ENCODE data around the gene MRPL50. TPM values are rescaled to one million over a fixed set of nuclear protein-coding genes. Genes with fewer than 3 reads are reported as not detected.

Gene MRPL50
- total RNA-seq, 4 donors from 2014 or later = 3.4 to 16.1 (median 9.5) TPM

GRCh38 chr9:101371813-101372212, 26.6 kb downstream of the MRPL50 start:
- no peaks in the 10 kb centered on the region for H3K4me1 ChIP-seq
- no peak for DNase-seq
- peaks cover 0 to 3% of the 10 kb centered on the region in 2 donors for H3K9me3 ChIP-seq
- no peaks in the 10 kb centered on the region for H3K27me3 ChIP-seq
- intact Hi-C loops (cut with DNase I; ENCODE audit: low total_unique reads) = no loop called here
- WGBS, 2 donors (ENCODE audit: low coverage in 1 of 2) = 93 to 95% methylated on average over 3 of the region's 3 CpGs
- H3K4me3 ChIP-seq = no peak overlapping the region
- H3K36me3 ChIP-seq = no peaks in the 10 kb centered on the region
- TF ChIP-seq POLR2AphosphoS5 (IDR thresholded peaks at IDR 0.05) (no peak), POLR2A (IDR thresholded peaks at IDR 0.05) (no peak), EP300 (IDR thresholded peaks at IDR 0.05; ENCODE audit: low read depth) (no peak)
- TF ChIP-seq, protein P1, sequence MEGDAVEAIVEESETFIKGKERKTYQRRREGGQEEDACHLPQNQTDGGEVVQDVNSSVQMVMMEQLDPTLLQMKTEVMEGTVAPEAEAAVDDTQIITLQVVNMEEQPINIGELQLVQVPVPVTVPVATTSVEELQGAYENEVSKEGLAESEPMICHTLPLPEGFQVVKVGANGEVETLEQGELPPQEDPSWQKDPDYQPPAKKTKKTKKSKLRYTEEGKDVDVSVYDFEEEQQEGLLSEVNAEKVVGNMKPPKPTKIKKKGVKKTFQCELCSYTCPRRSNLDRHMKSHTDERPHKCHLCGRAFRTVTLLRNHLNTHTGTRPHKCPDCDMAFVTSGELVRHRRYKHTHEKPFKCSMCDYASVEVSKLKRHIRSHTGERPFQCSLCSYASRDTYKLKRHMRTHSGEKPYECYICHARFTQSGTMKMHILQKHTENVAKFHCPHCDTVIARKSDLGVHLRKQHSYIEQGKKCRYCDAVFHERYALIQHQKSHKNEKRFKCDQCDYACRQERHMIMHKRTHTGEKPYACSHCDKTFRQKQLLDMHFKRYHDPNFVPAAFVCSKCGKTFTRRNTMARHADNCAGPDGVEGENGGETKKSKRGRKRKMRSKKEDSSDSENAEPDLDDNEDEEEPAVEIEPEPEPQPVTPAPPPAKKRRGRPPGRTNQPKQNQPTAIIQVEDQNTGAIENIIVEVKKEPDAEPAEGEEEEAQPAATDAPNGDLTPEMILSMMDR (IDR thresholded peaks at IDR 0.05) = no peak
- H3K27ac ChIP-seq = no peak overlapping the region
- in situ Hi-C loops (cut with MboI; ENCODE audit: low pct_ligation_motif_present in 1 of 4, low pct_unique_long_range_greater_than_20kb in 1 of 4, low sequenced_read_pairs in 3 of 4) = no loop called here

- H3K27ac ChIP-seq = no peak overlapping the region
- H3K27me3 ChIP-seq = no peaks in the 10 kb centered on the region
- H3K36me3 ChIP-seq = no peaks in the 10 kb centered on the region
- TF ChIP-seq POLR2A (IDR thresholded peaks at IDR 0.05) = no peak
- TF ChIP-seq EP300 (IDR thresholded peaks at IDR 0.05; ENCODE audit: low read depth) = no peak
- TF ChIP-seq POLR2AphosphoS5 (IDR thresholded peaks at IDR 0.05) = no peak
- TF ChIP-seq, protein P1 (IDR thresholded peaks at IDR 0.05) = no peak
- in situ Hi-C loops (cut with MboI; ENCODE audit: low pct_ligation_motif_present in 1 of 4, low pct_unique_long_range_greater_than_20kb in 1 of 4, low sequenced_read_pairs in 3 of 4) = no loop called here
- intact Hi-C loops (cut with DNase I; ENCODE audit: low total_unique reads) = no loop called here
- H3K4me1 ChIP-seq = no peaks in the 10 kb centered on the region
- no peak overlapping the region for H3K4me3 ChIP-seq
- no peak for DNase-seq
- whole genome bisulfite sequencing, 2 donors (ENCODE audit: low coverage in 1 of 2) = 75 to 77% methylated on average over 2 of the region's 2 CpGs
- H3K9me3 ChIP-seq = peaks cover 0 to 3% of the 10 kb centered on the region in 2 donors
These were observed 28.4 kb downstream of the MRPL50 start for GRCh38 chr9:101369884-101370531.

GRCh38 chr9:101369286-101369685, 29.1 kb downstream of the MRPL50 start:
- Histone ChIP-seq H3K4me3 (no peak overlapping the region), H3K9me3 (peaks cover 0 to 3% of the 10 kb centered on the region in 2 donors), H3K36me3 (no peaks in the 10 kb centered on the region), H3K4me1 (no peaks in the 10 kb centered on the region), H3K27me3 (no peaks in the 10 kb centered on the region), H3K27ac (no peak overlapping the region)
- 87 to 88% methylated on average over 2 of the region's 2 CpGs for WGBS, 2 donors (ENCODE audit: low coverage in 1 of 2)
- no peak for TF ChIP-seq POLR2A (IDR thresholded peaks at IDR 0.05)
- TF ChIP-seq EP300 (IDR thresholded peaks at IDR 0.05; ENCODE audit: low read depth) = no peak
- TF ChIP-seq POLR2AphosphoS5 (IDR thresholded peaks at IDR 0.05) = no peak
- TF ChIP-seq, protein P1 (IDR thresholded peaks at IDR 0.05) = no peak
- DNase-seq = no peak
- in situ Hi-C loops (cut with MboI; ENCODE audit: low pct_ligation_motif_present in 1 of 4, low pct_unique_long_range_greater_than_20kb in 1 of 4, low sequenced_read_pairs in 3 of 4) = no loop called here
- intact Hi-C loops (cut with DNase I; ENCODE audit: low total_unique reads) = no loop called here

GRCh38 chr9:101367323-101367722, 31.1 kb downstream of the MRPL50 start:
- intact Hi-C loops (cut with DNase I; ENCODE audit: low total_unique reads) (no loop called here), in situ Hi-C loops (cut with MboI; ENCODE audit: low pct_ligation_motif_present in 1 of 4, low pct_unique_long_range_greater_than_20kb in 1 of 4, low sequenced_read_pairs in 3 of 4) (no loop called here)
- Histone ChIP-seq H3K27ac (no peak overlapping the region), H3K4me1 (no peaks in the 10 kb centered on the region), H3K27me3 (no peaks in the 10 kb centered on the region), H3K4me3 (no peak overlapping the region), H3K36me3 (no peaks in the 10 kb centered on the region), H3K9me3 (peaks cover 0 to 3% of the 10 kb centered on the region in 2 donors)
- no peak for DNase-seq
- WGBS, 2 donors (ENCODE audit: low coverage in 1 of 2) = 96% methylated on average over 3 of the region's 3 CpGs
- TF ChIP-seq POLR2A (IDR thresholded peaks at IDR 0.05) = no peak
- no peak for TF ChIP-seq POLR2AphosphoS5 (IDR thresholded peaks at IDR 0.05)
- TF ChIP-seq, protein P1 (IDR thresholded peaks at IDR 0.05) = no peak
- no peak for TF ChIP-seq EP300 (IDR thresholded peaks at IDR 0.05; ENCODE audit: low read depth)

Data from transverse colon (tissue), 4 donors.